Lower leg skin (tissue), 4 donors: Measurements from ENCODE around the gene ZNF557. TPM values are rescaled to one million over a fixed set of nuclear protein-coding genes. Genes with fewer than 3 reads are reported as not detected.

Source experiments
- DNase-seq, 2 donors: peaks; one replicate each; pipeline ENCODE4 v3.0.0-alpha.2; 2019; ENCODE audit warnings: low spot score in 2 of 2
- H3K4me3 ChIP-seq: fragments of 200-600 bp; sonication (generic); 2 replicates; pipeline ENCODE4 v1.5.1; 2017; ENCODE audit warnings: mild to moderate bottlenecking, low read depth; ENCODE audit not compliant: poor library complexity, severe bottlenecking
- POLR2A ChIP-seq, 2 donors: fragments of 450-650 bp; IDR thresholded peaks; one replicate each; pipeline ENCODE4 v1.6.1; 2016 to 2017; ENCODE audit warnings: antibody characterized with exemption in 2 of 2, mild to moderate bottlenecking in 1 of 2, moderate library complexity in 1 of 2
- WGBS, 2 donors: methylation state at CpG; one replicate each; pipeline ENCODE4 v1.1.5; 2018; 5-methylcytosine and 5-hydroxymethylcytosine counted together
- intact Hi-C: fragments of 100-400 bp; cut with DNase I; formaldehyde crosslinking; loops from one replicate; pipeline ENCODE4 v1.15.0; 2023; ENCODE audit warnings: low total_unique reads
- total RNA-seq, 4 donors: library from RNA; depleted of rRNA; stranded (reverse); fragments of >200 nt; gene quantifications; one replicate each; pipeline ENCODE4 v1.1.0, GENCODE V29; 2016
- TF ChIP-seq, protein P1 (sequence below), 3 donors: fragments of 450-650 bp; IDR thresholded peaks; one replicate each; pipeline ENCODE4 v1.5.1; 2016; ENCODE audit warnings: antibody characterized with exemption in 3 of 3, mild to moderate bottlenecking in 3 of 3, moderate library complexity in 2 of 3

The ZNF557 gene
- total RNA-seq, 4 donors from 2014 or later: 7.0 to 11.3 (median 9.4) TPM

DNA sequence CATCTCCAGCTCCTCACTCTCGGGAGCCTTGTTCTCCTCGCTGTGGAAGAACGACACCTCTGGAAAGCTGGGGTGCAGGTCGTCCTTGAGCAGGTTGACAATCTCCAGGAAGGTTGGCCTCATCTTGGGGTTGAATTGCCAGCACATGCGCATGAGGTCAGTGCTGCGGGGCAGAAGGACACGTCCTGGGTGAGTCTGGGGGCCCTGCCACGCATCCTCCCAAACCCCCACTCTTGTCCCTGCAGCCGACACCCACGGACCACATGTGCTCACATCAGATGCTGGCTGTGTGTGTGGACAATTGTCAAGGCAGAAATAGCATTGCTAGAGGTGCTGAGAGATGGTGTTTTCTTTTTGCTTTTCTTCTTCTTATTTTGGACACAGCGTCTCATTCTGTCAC lies 47.7 kb downstream of the ZNF557 start:
- no peak for DNase-seq
- WGBS, 2 donors: 86 to 92% methylated on average over 11 of the region's 11 CpGs
- no peak overlapping the region for H3K4me3 ChIP-seq
- intact Hi-C loops: loop anchor here (10.0 kb wide), 1 partner anchor 962 kb away; no protein-coding TSS in a partner anchor
- TF ChIP-seq POLR2A (IDR thresholded peaks at IDR 0.05): no peak
- TF ChIP-seq, protein P1, sequence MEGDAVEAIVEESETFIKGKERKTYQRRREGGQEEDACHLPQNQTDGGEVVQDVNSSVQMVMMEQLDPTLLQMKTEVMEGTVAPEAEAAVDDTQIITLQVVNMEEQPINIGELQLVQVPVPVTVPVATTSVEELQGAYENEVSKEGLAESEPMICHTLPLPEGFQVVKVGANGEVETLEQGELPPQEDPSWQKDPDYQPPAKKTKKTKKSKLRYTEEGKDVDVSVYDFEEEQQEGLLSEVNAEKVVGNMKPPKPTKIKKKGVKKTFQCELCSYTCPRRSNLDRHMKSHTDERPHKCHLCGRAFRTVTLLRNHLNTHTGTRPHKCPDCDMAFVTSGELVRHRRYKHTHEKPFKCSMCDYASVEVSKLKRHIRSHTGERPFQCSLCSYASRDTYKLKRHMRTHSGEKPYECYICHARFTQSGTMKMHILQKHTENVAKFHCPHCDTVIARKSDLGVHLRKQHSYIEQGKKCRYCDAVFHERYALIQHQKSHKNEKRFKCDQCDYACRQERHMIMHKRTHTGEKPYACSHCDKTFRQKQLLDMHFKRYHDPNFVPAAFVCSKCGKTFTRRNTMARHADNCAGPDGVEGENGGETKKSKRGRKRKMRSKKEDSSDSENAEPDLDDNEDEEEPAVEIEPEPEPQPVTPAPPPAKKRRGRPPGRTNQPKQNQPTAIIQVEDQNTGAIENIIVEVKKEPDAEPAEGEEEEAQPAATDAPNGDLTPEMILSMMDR (IDR thresholded peaks at IDR 0.05): no peak

DNA sequence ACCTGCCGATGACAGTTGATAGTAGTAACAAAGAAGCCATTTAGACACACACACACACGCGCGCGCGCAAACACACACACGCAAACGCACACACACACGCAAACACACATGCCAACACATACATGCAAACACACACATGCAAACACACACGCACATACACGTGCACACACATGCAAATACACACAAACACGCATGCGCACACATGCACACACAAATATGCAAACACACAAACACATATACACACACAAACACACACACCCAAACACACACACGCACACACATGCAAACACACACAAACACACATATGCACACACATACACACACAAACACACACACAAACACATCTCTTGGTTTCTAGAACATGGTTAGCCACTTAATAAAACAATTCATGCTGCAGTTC lies 50.1 kb downstream of the ZNF557 start:
- no peak overlapping the region for H3K4me3 ChIP-seq
- DNase-seq: no peak
- 88 to 93% methylated on average over 14 of the region's 14 CpGs for WGBS, 2 donors
- intact Hi-C loops: loop anchor here (10.0 kb wide), 1 partner anchor 965 kb away; no protein-coding TSS in a partner anchor
- TF ChIP-seq, protein P1 (IDR thresholded peaks at IDR 0.05): no peak
- TF ChIP-seq POLR2A (IDR thresholded peaks at IDR 0.05): no peak

DNA sequence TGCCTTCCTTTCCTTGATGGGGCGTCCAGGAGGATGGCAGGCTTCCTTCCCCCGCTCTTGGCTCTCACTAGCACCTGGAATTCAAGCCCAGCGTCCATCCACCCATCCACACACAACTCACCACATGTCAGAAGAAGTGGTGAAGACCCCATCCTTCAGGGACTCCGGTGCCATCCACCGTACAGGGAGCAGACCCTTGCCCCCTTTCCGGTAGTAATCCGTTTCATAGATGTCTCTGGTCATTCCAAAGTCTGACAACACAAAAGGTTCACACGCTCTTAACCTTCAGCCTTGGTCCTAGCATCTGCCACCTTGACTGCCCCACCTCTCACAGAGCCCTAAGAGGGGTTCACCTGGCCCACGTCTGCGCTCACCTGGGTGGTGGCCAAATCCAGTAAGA lies 51.0 kb downstream of the ZNF557 start:
- no peak overlapping the region for H3K4me3 ChIP-seq
- intact Hi-C loops: no loop called here
- 92 to 95% methylated on average over 10 of the region's 10 CpGs for WGBS, 2 donors
- DNase-seq: no peak
- TF ChIP-seq, protein P1 (IDR thresholded peaks at IDR 0.05): no peak
- TF ChIP-seq POLR2A (IDR thresholded peaks at IDR 0.05): no peak

DNA sequence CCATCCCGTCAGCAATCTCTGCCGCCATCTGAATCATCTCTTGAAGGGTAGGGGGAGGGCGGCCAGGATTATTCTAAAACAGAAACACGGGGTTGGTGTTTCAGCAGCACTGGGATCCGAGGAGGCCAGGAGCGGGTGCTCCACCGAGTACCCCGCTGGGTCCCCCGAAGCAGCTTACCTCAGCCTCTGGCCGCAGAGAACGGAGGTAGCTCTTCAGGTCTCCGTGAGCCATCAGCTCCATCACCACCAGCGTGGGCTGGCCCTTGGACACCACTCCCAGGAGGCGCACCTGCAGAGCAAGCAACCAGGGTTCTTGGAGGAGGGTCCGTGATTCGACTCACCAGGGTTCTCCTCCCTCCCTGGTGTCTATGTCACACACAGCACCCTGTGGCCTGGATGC lies 53.2 kb downstream of the ZNF557 start:
- 92 to 96% methylated on average over 15 to 16 of the region's 16 CpGs for WGBS, 2 donors
- DNase-seq: no peak
- intact Hi-C loops: no loop called here
- TF ChIP-seq POLR2A (IDR thresholded peaks at IDR 0.05): no peak
- TF ChIP-seq, protein P1 (IDR thresholded peaks at IDR 0.05): no peak
- no peak overlapping the region for H3K4me3 ChIP-seq

DNA sequence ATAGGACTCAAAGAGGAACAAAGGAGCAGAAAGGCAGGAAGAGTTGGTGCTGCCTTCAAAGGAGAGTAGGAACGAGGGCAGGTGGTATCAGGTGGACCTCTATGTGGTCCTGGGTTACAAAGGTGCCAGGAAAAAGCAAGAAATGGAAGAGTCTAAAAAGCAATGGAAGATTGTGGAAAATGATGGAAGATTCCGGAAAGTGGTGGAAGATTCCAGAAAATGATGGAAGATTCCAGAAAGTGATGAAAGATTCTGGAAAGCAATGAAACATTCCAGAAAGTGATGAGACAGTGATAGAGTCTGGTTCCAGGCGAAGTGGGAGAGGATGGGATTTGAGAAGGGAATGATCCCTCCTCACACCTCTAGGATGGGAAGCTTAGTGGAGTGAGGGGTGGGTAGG lies 55.3 kb downstream of the ZNF557 start:
- DNase-seq: no peak
- 63 to 67% methylated on average over 3 of the region's 3 CpGs for WGBS, 2 donors
- intact Hi-C loops: no loop called here
- no peak overlapping the region for H3K4me3 ChIP-seq
- TF ChIP-seq POLR2A (IDR thresholded peaks at IDR 0.05): no peak
- TF ChIP-seq, protein P1 (IDR thresholded peaks at IDR 0.05): no peak

- WGBS, 2 donors: 94 to 97% methylated on average over 16 of the region's 16 CpGs
- DNase-seq: no peak
- H3K4me3 ChIP-seq: no peak overlapping the region
- intact Hi-C loops: no loop called here
- no peak for TF ChIP-seq POLR2A (IDR thresholded peaks at IDR 0.05)
- TF ChIP-seq, protein P1 (IDR thresholded peaks at IDR 0.05): no peak
These were observed 55.7 kb downstream of the ZNF557 start for GRCh38 chr19:7125221-7125620.
